ENCODE data around the gene TFDP1.

DNA sequence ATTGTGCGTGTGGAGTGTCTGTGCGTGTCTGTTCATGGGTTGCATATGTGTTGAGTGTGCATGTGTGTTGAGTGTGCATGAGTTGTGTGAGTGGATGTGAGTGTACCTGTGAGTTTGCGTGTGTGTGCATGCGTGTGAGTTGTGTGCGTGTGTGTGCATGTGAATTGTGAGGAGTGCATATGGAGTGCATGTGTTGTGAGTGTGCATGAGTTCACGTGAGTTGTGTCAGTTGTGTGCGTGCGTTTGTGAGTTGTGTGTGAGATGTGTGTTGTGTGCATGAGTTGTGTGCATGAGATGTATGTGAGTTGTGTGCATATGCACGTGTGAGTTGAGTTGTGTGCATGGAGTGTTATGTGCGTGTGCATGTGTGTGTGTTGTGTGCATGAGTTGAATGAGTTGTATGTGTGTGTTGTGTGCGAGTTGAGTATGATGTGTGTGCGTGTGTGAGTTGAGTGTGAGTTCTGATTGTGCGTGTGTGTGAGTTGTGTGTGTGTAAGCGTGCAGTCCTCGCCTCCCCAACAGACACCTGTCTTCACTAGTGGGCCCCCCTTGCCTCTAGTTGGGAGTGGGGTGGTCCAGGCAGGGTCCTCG, 29.3 kb downstream of the TFDP1 start:
- TF ChIP-seq, protein P1, sequence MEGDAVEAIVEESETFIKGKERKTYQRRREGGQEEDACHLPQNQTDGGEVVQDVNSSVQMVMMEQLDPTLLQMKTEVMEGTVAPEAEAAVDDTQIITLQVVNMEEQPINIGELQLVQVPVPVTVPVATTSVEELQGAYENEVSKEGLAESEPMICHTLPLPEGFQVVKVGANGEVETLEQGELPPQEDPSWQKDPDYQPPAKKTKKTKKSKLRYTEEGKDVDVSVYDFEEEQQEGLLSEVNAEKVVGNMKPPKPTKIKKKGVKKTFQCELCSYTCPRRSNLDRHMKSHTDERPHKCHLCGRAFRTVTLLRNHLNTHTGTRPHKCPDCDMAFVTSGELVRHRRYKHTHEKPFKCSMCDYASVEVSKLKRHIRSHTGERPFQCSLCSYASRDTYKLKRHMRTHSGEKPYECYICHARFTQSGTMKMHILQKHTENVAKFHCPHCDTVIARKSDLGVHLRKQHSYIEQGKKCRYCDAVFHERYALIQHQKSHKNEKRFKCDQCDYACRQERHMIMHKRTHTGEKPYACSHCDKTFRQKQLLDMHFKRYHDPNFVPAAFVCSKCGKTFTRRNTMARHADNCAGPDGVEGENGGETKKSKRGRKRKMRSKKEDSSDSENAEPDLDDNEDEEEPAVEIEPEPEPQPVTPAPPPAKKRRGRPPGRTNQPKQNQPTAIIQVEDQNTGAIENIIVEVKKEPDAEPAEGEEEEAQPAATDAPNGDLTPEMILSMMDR (IDR thresholded peaks at IDR 0.05) = no peak
- TF ChIP-seq POLR2A (IDR thresholded peaks at IDR 0.05) = no peak
- TF ChIP-seq POLR2AphosphoS5 (IDR thresholded peaks at IDR 0.05) = no peak

Measured in gastroesophageal sphincter (tissue), 3 donors.